ENCODE results near the gene PDE11A. TPM values are rescaled to one million over a fixed set of nuclear protein-coding genes. Genes with fewer than 3 reads are reported as not detected.

The PDE11A gene
- under 0.01 TPM in 1 of 2 replicates, not detected in the other for total RNA-seq

DNA sequence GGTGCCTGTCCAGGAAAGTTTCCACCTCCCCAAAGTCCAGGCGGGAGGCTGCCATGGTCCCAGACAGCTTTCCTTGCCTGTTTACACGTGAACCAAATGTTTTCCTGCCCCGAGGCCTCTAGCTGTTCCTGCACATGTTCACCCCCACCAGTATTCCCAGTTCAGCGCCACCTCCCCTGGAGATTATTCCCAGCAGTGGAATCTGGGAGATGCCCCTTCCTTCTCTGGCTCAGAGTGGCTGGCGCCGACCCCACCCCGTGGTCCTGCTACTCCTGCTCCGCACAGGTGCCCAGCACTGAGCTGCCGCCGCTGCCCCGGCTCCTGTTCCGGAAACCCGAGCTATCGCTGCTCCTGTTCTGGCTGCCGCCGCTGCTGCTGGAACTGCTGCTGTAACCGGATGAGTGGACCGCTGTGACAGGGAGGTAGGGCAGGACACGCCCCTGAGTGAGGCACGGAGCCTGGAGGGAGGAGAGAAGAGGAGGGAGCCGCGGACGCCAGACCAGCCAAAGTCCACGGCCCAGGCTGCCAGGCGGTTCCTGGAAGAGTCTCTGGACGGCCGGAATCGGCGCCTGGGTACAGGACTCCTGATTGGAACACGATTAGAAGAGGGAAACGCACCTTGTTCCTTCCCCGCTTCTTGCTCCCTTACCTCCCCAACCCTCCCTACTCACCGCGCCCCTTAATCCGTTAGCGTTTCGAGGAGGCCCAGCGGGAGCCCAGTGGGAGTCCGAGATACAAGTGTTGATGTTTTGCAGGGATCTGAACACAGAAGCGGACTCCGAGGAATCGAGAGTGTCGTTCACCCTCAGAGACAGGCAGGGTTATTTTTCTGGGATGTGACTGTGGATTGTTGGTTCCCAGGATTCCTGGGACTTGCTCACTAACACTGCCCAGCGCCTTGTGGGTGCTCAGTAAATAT, at the start of gene PDE11A:
PDE11A (minus strand) TSS at position 395 of the 919 bp plus-strand sequence; CDS start at position 55, 340 bp downstream.

GRCh38 chr2:178112202-178113152, 39.9 kb upstream of the PDE11A start, which contains the start of gene RBM45:
Gene RBM45, plus strand, starts transcription at chr2:178112437. Its CDS starts 110 bp downstream, at chr2:178112547.

Small RNA genes within 50 kb of the gene (small RNA-seq; reads per million reads assigned to genes)
- gene AC011998.1 (not detected), gene RNU6-629P (0.12 reads per million)

Other genes starting within 250 kb of the PDE11A start
- gene RBM45, start 39.7 kb upstream of the PDE11A start, total RNA-seq = 15.3 and 18.0 TPM in 2 replicates
- gene OSBPL6, start 121.7 kb upstream of the PDE11A start, total RNA-seq = 1.2 and 1.6 TPM in 2 replicates